ENCODE results near the gene FUT8. TPM values are rescaled to one million over a fixed set of nuclear protein-coding genes. Genes with fewer than 3 reads are reported as not detected.

FUT8 gene
- total and polyA plus RNA-seq, 5 experiments from 2014 or later = 10.0 to 51.2 (median 15.2) TPM

GRCh38 chr14:65396082-65396910 lies 16.2 kb upstream of the FUT8 start:
- H3K27ac Mint-ChIP-seq = no peak overlapping the region
- no peak overlapping the region for H3K4me3 Mint-ChIP-seq
- POLR2A ChIA-PET = no interaction called here
- DNase-seq (no peak), ATAC-seq (no peak)
- H3K9me3 Mint-ChIP-seq = peaks cover 0 to 24% (median 12%) of the 10 kb centered on the region in 9 donors
- H3K36me3 Mint-ChIP-seq = peaks cover 5 to 20% (median 20%) of the 10 kb centered on the region in 3 donors
- peaks cover 0 to 4% (median 0%) of the 10 kb centered on the region in 4 donors for H3K4me1 Mint-ChIP-seq
- no peaks in the 10 kb centered on the region for H3K27me3 Mint-ChIP-seq

GRCh38 chr14:65403231-65403630 lies 9.3 kb upstream of the FUT8 start:
- H3K27ac Mint-ChIP-seq = peak overlapping the region in 1 of 10 donors; percentile 50
- H3K4me3 Mint-ChIP-seq = no peak overlapping the region
- POLR2A ChIA-PET = interaction anchor here (0.5 kb wide), 1 partner anchor 13 kb away, joined by 3 read pairs; no protein-coding TSS in a partner anchor
- ATAC-seq = no peak
- no peak for DNase-seq
- no peaks in the 10 kb centered on the region for H3K9me3 Mint-ChIP-seq
- peaks cover 0 to 3% (median 2%) of the 10 kb centered on the region in 4 donors for H3K4me1 Mint-ChIP-seq
- H3K36me3 Mint-ChIP-seq = peaks cover 0 to 2% (median under 1%) of the 10 kb centered on the region in 3 donors
- no peaks in the 10 kb centered on the region for H3K27me3 Mint-ChIP-seq

GRCh38 chr14:65408113-65408512 lies 4.4 kb upstream of the FUT8 start:
- Mint-ChIP-seq H3K36me3 (peaks cover 0 to 3% (median 2%) of the 10 kb centered on the region in 3 donors), H3K27me3 (no peaks in the 10 kb centered on the region), H3K4me1 (peaks cover 10 to 21% (median 17%) of the 10 kb centered on the region in 4 donors), H3K27ac (no peak overlapping the region), H3K4me3 (no peak overlapping the region), H3K9me3 (no peaks in the 10 kb centered on the region)
- ATAC-seq (no peak), DNase-seq (no peak)
- POLR2A ChIA-PET = interaction anchor here (7.8 kb wide), 1 partner anchor 122 kb away, joined by 145 read pairs; no protein-coding TSS in a partner anchor

- ATAC-seq (no peak), DNase-seq (no peak)
- POLR2A ChIA-PET = interaction anchor here (0.7 to 7.8 kb wide), 10 partner anchors 35 to 535 kb away, joined by 3 to 145 read pairs (median 6); partner anchors contain the start of gene FNTB
- Mint-ChIP-seq H3K27me3 (no peaks in the 10 kb centered on the region), H3K9me3 (no peaks in the 10 kb centered on the region), H3K27ac (peak overlapping the region in 9 of 10 donors; percentile 85 to 99 (median 98)), H3K36me3 (peaks cover 0 to 3% (median 2%) of the 10 kb centered on the region in 3 donors), H3K4me3 (peak overlapping the region; percentile 90 to 100 (median 99)), H3K4me1 (peaks cover 14 to 37% (median 33%) of the 10 kb centered on the region in 4 donors)
These were observed 1.9 kb upstream of the FUT8 start for GRCh38 chr14:65410640-65411039.

GRCh38 chr14:65411656-65412031 lies 886 bp upstream of the FUT8 start:
- peak overlapping the region; percentile 90 to 100 (median 99) for H3K4me3 Mint-ChIP-seq
- H3K4me1 Mint-ChIP-seq = peaks cover 14 to 40% (median 35%) of the 10 kb centered on the region in 4 donors
- H3K27ac Mint-ChIP-seq = peak overlapping the region; percentile 91 to 99 (median 98)
- POLR2A ChIA-PET = interaction anchor here (0.5 to 7.8 kb wide), 30 partner anchors 17 to 907 kb away, joined by 3 to 145 read pairs (median 4); partner anchors contain the start of genes FNTB and ZBTB1
- no peaks in the 10 kb centered on the region for H3K9me3 Mint-ChIP-seq
- peak; percentile 49 to 64 for ATAC-seq
- H3K36me3 Mint-ChIP-seq = peaks cover 0 to 3% (median 2%) of the 10 kb centered on the region in 3 donors
- H3K27me3 Mint-ChIP-seq = no peaks in the 10 kb centered on the region
- peak; percentile 64 to 85 (median 76) for DNase-seq

GRCh38 chr14:65412856-65413738 lies 567 bp downstream of the FUT8 start:
- H3K27me3 Mint-ChIP-seq = no peaks in the 10 kb centered on the region
- DNase-seq (peak in 9 of 10 donors; percentile 5 to 79 (median 17)), ATAC-seq (peak; percentile 42 to 50)
- peak overlapping the region; percentile 90 to 100 (median 99) for H3K4me3 Mint-ChIP-seq
- peaks cover 16 to 40% (median 37%) of the 10 kb centered on the region in 4 donors for H3K4me1 Mint-ChIP-seq
- peak overlapping the region; percentile 87 to 99 (median 94) for H3K27ac Mint-ChIP-seq
- no peaks in the 10 kb centered on the region for H3K9me3 Mint-ChIP-seq
- peaks cover 0 to 3% (median 0%) of the 10 kb centered on the region in 3 donors for H3K36me3 Mint-ChIP-seq
- POLR2A ChIA-PET = interaction anchor here (0.6 to 7.8 kb wide), 21 partner anchors 27 to 515 kb away, joined by 3 to 145 read pairs (median 4); partner anchors contain the start of gene FNTB

- no peaks in the 10 kb centered on the region for H3K9me3 Mint-ChIP-seq
- H3K27ac Mint-ChIP-seq = peak overlapping the region; percentile 55 to 94 (median 89)
- DNase-seq = peak in 1 of 10 donors; percentile 13
- POLR2A ChIA-PET = interaction anchor here (1.1 to 7.8 kb wide), 8 partner anchors 27 to 514 kb away, joined by 3 to 145 read pairs (median 4); no protein-coding TSS in a partner anchor
- ATAC-seq = no peak
- H3K4me3 Mint-ChIP-seq = peak overlapping the region; percentile 90 to 100 (median 98)
- H3K36me3 Mint-ChIP-seq = no peaks in the 10 kb centered on the region
- peaks cover 13 to 41% (median 37%) of the 10 kb centered on the region in 4 donors for H3K4me1 Mint-ChIP-seq
- no peaks in the 10 kb centered on the region for H3K27me3 Mint-ChIP-seq
These were observed 1.2 kb downstream of the FUT8 start for GRCh38 chr14:65413739-65414045.

GRCh38 chr14:65414961-65415589 lies 2.5 kb downstream of the FUT8 start:
- Mint-ChIP-seq H3K4me1 (peaks cover 14 to 45% (median 35%) of the 10 kb centered on the region in 4 donors), H3K36me3 (no peaks in the 10 kb centered on the region)

GRCh38 chr14:65415613-65416012 lies 3.1 kb downstream of the FUT8 start:
- Mint-ChIP-seq H3K27ac (no peak overlapping the region), H3K4me3 (peak overlapping the region in 1 of 10 donors; percentile 22), H3K9me3 (no peaks in the 10 kb centered on the region), H3K36me3 (no peaks in the 10 kb centered on the region), H3K27me3 (no peaks in the 10 kb centered on the region), H3K4me1 (peaks cover 14 to 43% (median 34%) of the 10 kb centered on the region in 4 donors)
- POLR2A ChIA-PET = interaction anchor here (0.6 to 7.8 kb wide), 5 partner anchors 97 to 657 kb away, joined by 3 to 145 read pairs (median 3); no protein-coding TSS in a partner anchor
- DNase-seq (no peak), ATAC-seq (no peak)

More at GRCh38 chr14:65414961-65415589, 2.5 kb downstream of the FUT8 start:
- POLR2A ChIA-PET = interaction anchor here (0.6 to 7.8 kb wide), 6 partner anchors 97 to 658 kb away, joined by 3 to 145 read pairs (median 4); no protein-coding TSS in a partner anchor
- ATAC-seq (no peak), DNase-seq (peak in 6 of 10 donors; percentile 4 to 42 (median 22))
- Mint-ChIP-seq H3K27me3 (no peaks in the 10 kb centered on the region), H3K9me3 (no peaks in the 10 kb centered on the region), H3K27ac (no peak overlapping the region), H3K4me3 (peak overlapping the region in 9 of 10 donors; percentile 3 to 100 (median 90))

- Mint-ChIP-seq H3K36me3 (peaks cover 0 to 17% (median 0%) of the 10 kb centered on the region in 3 donors), H3K9me3 (no peaks in the 10 kb centered on the region), H3K4me1 (peaks cover 13 to 42% (median 27%) of the 10 kb centered on the region in 4 donors), H3K27me3 (no peaks in the 10 kb centered on the region), H3K4me3 (no peak overlapping the region), H3K27ac (peak overlapping the region in 3 of 10 donors; percentile 20 to 48 (median 43))
- no peak for DNase-seq
- ATAC-seq = no peak
- POLR2A ChIA-PET = no interaction called here
These were observed 7.2 kb downstream of the FUT8 start for GRCh38 chr14:65419593-65420252.
